Glomerular visceral epithelial cell (primary cell): Measurements from ENCODE around the gene STOML2.
A peak's percentile ranks its signal among the peaks of the same experiment; 100 is the strongest.

Experiments
- DNase-seq: peaks from one replicate; pipeline ENCODE4 v3.0.0-alpha.2; 2016; ENCODE audit errors: extremely low spot score

Gene STOML2

GRCh38 chr9:35107297-35108290 lies 4.7 kb upstream of the STOML2 start:
- no peak for DNase-seq

- no peak for DNase-seq
Measured at GRCh38 chr9:35106343-35106730, 3.4 kb upstream of the STOML2 start.

GRCh38 chr9:35105571-35106342 lies 2.8 kb upstream of the STOML2 start:
- DNase-seq: no peak

- no peak for DNase-seq
Measured at GRCh38 chr9:35105126-35105525, 2.2 kb upstream of the STOML2 start.

- DNase-seq: no peak
Measured at GRCh38 chr9:35104586-35104985, 1.7 kb upstream of the STOML2 start.

GRCh38 chr9:35103660-35104191 lies 795 bp upstream of the STOML2 start:
- DNase-seq: no peak

- DNase-seq: peak; percentile 13
Measured at GRCh38 chr9:35102465-35102768, 514 bp downstream of the STOML2 start.

GRCh38 chr9:35097573-35097972 lies 5.4 kb downstream of the STOML2 start:
- DNase-seq: no peak

- DNase-seq: peak; percentile 88
Measured at GRCh38 chr9:35096035-35096849, 6.7 kb downstream of the STOML2 start, which contains the start of gene PIGO. Gene PIGO (minus strand): TSS chr9:35096591. CDS start chr9:35095565, 1,026 bp downstream.

GRCh38 chr9:35091536-35091935 lies 11.4 kb downstream of the STOML2 start:
- DNase-seq: no peak

- DNase-seq: no peak
Measured at GRCh38 chr9:35089434-35089833, 13.5 kb downstream of the STOML2 start.

GRCh38 chr9:35085078-35085477 lies 17.9 kb downstream of the STOML2 start:
- DNase-seq: no peak

GRCh38 chr9:35079426-35080341 lies 23.2 kb downstream of the STOML2 start, which contains the start of gene FANCG:
Gene FANCG (minus strand): TSS chr9:35079942. CDS start chr9:35079524, 418 bp downstream.
- peak; percentile 90 for DNase-seq

- no peak for DNase-seq
Measured at GRCh38 chr9:35079041-35079425, 23.9 kb downstream of the STOML2 start.

- no peak for DNase-seq
Measured at GRCh38 chr9:35078066-35078465, 24.9 kb downstream of the STOML2 start.

GRCh38 chr9:35076848-35077247 lies 26.1 kb downstream of the STOML2 start:
- no peak for DNase-seq

- DNase-seq: no peak
Measured at GRCh38 chr9:35075358-35075757, 27.6 kb downstream of the STOML2 start.

GRCh38 chr9:35074791-35075190 lies 28.1 kb downstream of the STOML2 start:
- DNase-seq: no peak

GRCh38 chr9:35074141-35074540 lies 28.8 kb downstream of the STOML2 start:
- no peak for DNase-seq

GRCh38 chr9:35073279-35073612 lies 29.7 kb downstream of the STOML2 start:
- no peak for DNase-seq
